Measurements from ENCODE around the gene CSNK2A2. TPM values are rescaled to one million over a fixed set of nuclear protein-coding genes. Genes with fewer than 3 reads are reported as not detected.

CSNK2A2 gene
- polyA plus RNA-seq, 1 donor from 2014 or later, result 36.7 TPM

- H3F3A ChIP-seq (ENCODE audit: insufficient read depth, low read length, poor library complexity, severe bottlenecking), result peaks cover 11% of the 10 kb centered on the region
- H3K27me3 ChIP-seq (ENCODE audit: insufficient read depth, low read depth, low read length), result no peaks in the 10 kb centered on the region
- H3K27ac ChIP-seq (ENCODE audit: low read length), result peak overlapping the region; percentile 96
- H3K36me3 ChIP-seq (ENCODE audit: insufficient read depth, low read length), result no peaks in the 10 kb centered on the region
- H4K20me1 ChIP-seq (ENCODE audit: insufficient read depth), result peaks cover 10% of the 10 kb centered on the region
- H3K9me3 ChIP-seq (ENCODE audit: low read length), result no peaks in the 10 kb centered on the region
- peaks cover 60% of the 10 kb centered on the region for H3K79me2 ChIP-seq (replicated peaks; ENCODE audit: insufficient read depth, low read length)
- H3K9ac ChIP-seq (ENCODE audit: low read length), result peak overlapping the region; percentile 96
- peak overlapping the region; percentile 91 for H3K4me3 ChIP-seq (ENCODE audit: low read length)
- peak; percentile 43 for TF ChIP-seq SMC3 (conservative IDR thresholded peaks at IDR 0.05; ENCODE audit: poor library complexity)
- TF ChIP-seq MXI1 (conservative IDR thresholded peaks at IDR 0.05; ENCODE audit: poor library complexity, severe bottlenecking), result peak; percentile 44
- TF ChIP-seq RAD21 (conservative IDR thresholded peaks at IDR 0.05), result peak; percentile 34
- TF ChIP-seq EZH2 (IDR thresholded peaks at IDR 0.05; ENCODE audit: borderline replicate concordance, insufficient read depth, low read length, poor library complexity, severe bottlenecking), result no peak
- TF ChIP-seq EP300 (conservative IDR thresholded peaks at IDR 0.05; ENCODE audit: poor library complexity, severe bottlenecking), result no peak
- peak; percentile 44 for TF ChIP-seq CTCF (IDR thresholded peaks at IDR 0.05; ENCODE audit: poor library complexity, severe bottlenecking)
- H3K9me2 ChIP-seq (ENCODE audit: insufficient read depth, low read length), result no peaks in the 10 kb centered on the region
- no peak overlapping the region for H2AFZ ChIP-seq (ENCODE audit: low read depth, low read length)
- peak overlapping the region; percentile 97 for H3K4me2 ChIP-seq (ENCODE audit: low read length)
These were observed 70.8 kb downstream of the CSNK2A2 start for GRCh38 chr16:58127033-58127556.

- Histone ChIP-seq H3K36me3 (ENCODE audit: insufficient read depth, low read length) (no peaks in the 10 kb centered on the region), H3K9me3 (ENCODE audit: low read length) (no peaks in the 10 kb centered on the region), H3K27ac (ENCODE audit: low read length) (no peak overlapping the region), H3K9ac (ENCODE audit: low read length) (peak overlapping the region; percentile 96), H3F3A (ENCODE audit: insufficient read depth, low read length, poor library complexity, severe bottlenecking) (peaks cover 13% of the 10 kb centered on the region), H3K79me2 (replicated peaks; ENCODE audit: insufficient read depth, low read length) (peaks cover 60% of the 10 kb centered on the region), H3K4me2 (ENCODE audit: low read length) (peak overlapping the region; percentile 97), H2AFZ (ENCODE audit: low read depth, low read length) (no peak overlapping the region), H3K27me3 (ENCODE audit: insufficient read depth, low read depth, low read length) (no peaks in the 10 kb centered on the region), H4K20me1 (ENCODE audit: insufficient read depth) (peaks cover 10% of the 10 kb centered on the region), H3K9me2 (ENCODE audit: insufficient read depth, low read length) (no peaks in the 10 kb centered on the region), H3K4me3 (ENCODE audit: low read length) (peak overlapping the region; percentile 91)
- TF ChIP-seq MXI1 (conservative IDR thresholded peaks at IDR 0.05; ENCODE audit: poor library complexity, severe bottlenecking), result no peak
- TF ChIP-seq SMC3 (conservative IDR thresholded peaks at IDR 0.05; ENCODE audit: poor library complexity), result no peak
- no peak for TF ChIP-seq POLR2AphosphoS5 (IDR thresholded peaks at IDR 0.05)
- no peak for TF ChIP-seq REST (IDR thresholded peaks at IDR 0.05; ENCODE audit: borderline replicate concordance)
- TF ChIP-seq CTCF (IDR thresholded peaks at IDR 0.05; ENCODE audit: poor library complexity, severe bottlenecking), result no peak
- no peak for TF ChIP-seq RAD21 (conservative IDR thresholded peaks at IDR 0.05)
- TF ChIP-seq EZH2 (IDR thresholded peaks at IDR 0.05; ENCODE audit: borderline replicate concordance, insufficient read depth, low read length, poor library complexity, severe bottlenecking), result no peak
- no peak for TF ChIP-seq TAF1 (IDR thresholded peaks at IDR 0.05; ENCODE audit: low read depth)
- TF ChIP-seq EP300 (conservative IDR thresholded peaks at IDR 0.05; ENCODE audit: poor library complexity, severe bottlenecking), result no peak
These were observed 71.4 kb downstream of the CSNK2A2 start for GRCh38 chr16:58126451-58126961.

Measured in neural cell (in vitro differentiated cells).